PC-3 (cell line): Measurements from ENCODE around the gene EEF1A2. TPM values are rescaled to one million over a fixed set of nuclear protein-coding genes. Genes with fewer than 3 reads are reported as not detected.

Source experiments
- ATAC-seq: fragments of 200-7000 bp; cut with Tn5 transposase; 2 replicates; pipeline ENCODE4 v1.9.1; 2020; ENCODE audit warnings: mild to moderate bottlenecking, moderate library complexity
- BruUV-seq: library from RNA; stranded (reverse); fragments of 400-500 nt; replicated peaks from 2 replicates; lab custom pipeline; 2021; lab: Mats Ljungman, UMichigan
- CTCF ChIA-PET: fragments of 300-600 bp; sonication (Branson Sonifier 250); formaldehyde crosslinking; loops from one replicate; lab custom pipeline; 2022; ENCODE audit warnings: antibody characterized with exemption; lab: Charles Lee
- POLR2A ChIA-PET: fragments of 300-600 bp; sonication (Branson Sonifier 250); formaldehyde crosslinking; loops from one replicate; lab custom pipeline; 2022; ENCODE audit warnings: antibody characterized with exemption; ENCODE audit not compliant: unreplicated experiment; lab: Charles Lee
- DNase-seq: peaks from one replicate; pipeline ENCODE4 v3.0.0-alpha.2; 2015
- H2AFZ ChIP-seq: fragments of 300-600 bp; sonication (generic); 2 replicates; pipeline ENCODE4 v1.6.0; 2016; ENCODE audit warnings: antibody characterized with exemption, low read length
- H3F3A ChIP-seq: fragments of 300-600 bp; sonication (generic); one replicate; pipeline ENCODE4 v1.6.0; 2017; ENCODE audit warnings: antibody characterized with exemption, low read length, control low read depth, mild to moderate bottlenecking; ENCODE audit not compliant: unreplicated experiment
- H3K27ac ChIP-seq: fragments of 300-600 bp; sonication (generic); 2 replicates; pipeline ENCODE4 v1.5.1; 2016; ENCODE audit warnings: mild to moderate bottlenecking, low read length
- H3K27me3 ChIP-seq: fragments of 300-600 bp; sonication (generic); 2 replicates; pipeline ENCODE4 v1.6.1; 2016; ENCODE audit warnings: low read length, mixed read lengths
- H3K36me3 ChIP-seq: fragments of 300-600 bp; sonication (generic); 2 replicates; pipeline ENCODE4 v1.6.1; 2016; ENCODE audit warnings: low read depth, mixed run types, low read length, mixed read lengths
- H3K4me1 ChIP-seq: fragments of 300-600 bp; sonication (generic); 2 replicates; pipeline ENCODE4 v1.5.1; 2016; ENCODE audit warnings: low read length; ENCODE audit not compliant: insufficient read depth
- H3K4me2 ChIP-seq: fragments of 300-600 bp; sonication (generic); 2 replicates; pipeline ENCODE4 v1.6.0; 2016; ENCODE audit warnings: low read length
- H3K4me3 ChIP-seq: fragments of 300-600 bp; sonication (generic); 2 replicates; pipeline ENCODE4 v1.5.1; 2016; ENCODE audit warnings: mild to moderate bottlenecking, low read length, mixed read lengths
- H3K79me2 ChIP-seq: fragments of 300-600 bp; sonication (generic); 2 replicates; pipeline ENCODE4 v1.6.1; 2017; ENCODE audit warnings: low read length, mixed read lengths
- H3K9ac ChIP-seq: fragments of 300-600 bp; sonication (generic); 2 replicates; pipeline ENCODE4 v1.6.0; 2016; ENCODE audit warnings: mild to moderate bottlenecking, low read length
- H3K9me2 ChIP-seq: fragments of 300-600 bp; sonication (generic); replicated peaks from 2 replicates; pipeline ENCODE4 v1.6.1; 2016; ENCODE audit warnings: mixed run types, low read length, mixed read lengths
- H3K9me3 ChIP-seq: fragments of 300-600 bp; sonication (generic); 2 replicates; pipeline ENCODE4 v1.6.1; 2016; ENCODE audit warnings: low read length, mixed read lengths
- H4K20me1 ChIP-seq: fragments of 300-600 bp; sonication (generic); 2 replicates; pipeline ENCODE4 v1.6.1; 2016; ENCODE audit warnings: low read length, mixed read lengths
- CTCF ChIP-seq: fragments of 300-600 bp; sonication (generic); conservative IDR thresholded peaks from 2 replicates; pipeline ENCODE4 v1.5.1; 2017; ENCODE audit warnings: antibody characterized with exemption, low read depth, mild to moderate bottlenecking, low read length
- EZH2 ChIP-seq: fragments of 300-600 bp; sonication (generic); IDR thresholded peaks from one replicate; pipeline ENCODE4 v1.6.1; 2017; ENCODE audit warnings: antibody characterized with exemption, mild to moderate bottlenecking, low read length; ENCODE audit not compliant: unreplicated experiment
- EZH2phosphoT487 ChIP-seq: fragments of 300-600 bp; sonication (generic); IDR thresholded peaks from 2 replicates; pipeline ENCODE4 v1.6.1; 2018; ENCODE audit warnings: mild to moderate bottlenecking, antibody characterized with exemption, low read length, borderline replicate concordance
- intact Hi-C: fragments of 100-400 bp; cut with micrococcal nuclease; formaldehyde crosslinking; loops from 2 replicates; pipeline ENCODE4 v1.9.0; 2023
- total RNA-seq: library from RNA; depleted of rRNA; stranded (reverse); fragments of >200 nt; gene quantifications from 2 replicates; pipeline ENCODE4 v1.2.3, GENCODE V29; 2014

The EEF1A2 gene
- total RNA-seq, 1 experiment from 2014 or later: 463 TPM

DNA sequence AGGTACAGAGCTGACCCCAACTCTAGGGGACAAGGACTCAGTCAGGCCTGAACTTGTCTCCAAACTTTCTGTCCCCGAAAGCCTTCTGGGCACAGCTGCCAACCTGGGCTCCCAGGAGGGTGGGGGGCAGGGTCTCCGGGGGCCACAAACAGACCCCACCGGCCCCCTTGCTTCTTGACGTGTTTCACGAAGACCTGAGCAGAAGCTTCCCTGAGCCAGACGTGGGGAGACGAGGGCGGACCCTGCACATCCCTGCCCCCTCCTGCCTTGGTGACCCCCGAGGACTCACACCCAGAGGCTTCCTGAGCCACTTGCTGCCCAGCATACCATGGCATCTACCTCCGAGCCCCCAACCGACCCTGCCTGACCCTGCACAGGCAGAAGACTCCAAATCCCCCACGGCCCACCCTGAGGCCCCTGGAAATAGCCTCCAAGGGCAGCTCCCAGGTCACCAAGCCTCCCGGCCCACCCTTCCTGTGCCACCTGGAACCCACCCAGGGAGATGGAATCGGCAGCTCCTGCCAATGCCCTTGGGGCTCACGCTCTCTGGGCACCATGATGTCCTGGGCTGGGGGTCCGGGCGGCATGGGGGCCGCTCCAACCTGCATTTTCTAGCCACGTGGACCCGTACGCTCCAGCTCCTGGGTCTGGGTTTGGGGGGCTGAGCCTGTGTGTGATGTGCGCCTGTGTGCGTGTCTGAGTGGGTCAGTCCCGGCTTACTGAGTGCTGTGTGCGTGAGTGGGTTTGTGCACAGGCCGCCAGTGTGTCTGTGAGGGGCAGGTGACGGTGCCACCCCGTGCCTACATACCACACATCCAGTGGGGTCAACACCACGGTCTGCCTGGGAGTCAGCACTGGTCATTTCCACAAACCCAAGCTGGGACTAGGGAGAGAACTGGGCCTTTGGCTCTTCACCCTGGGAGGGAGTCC, 40.8 kb upstream of the EEF1A2 start:
- Histone ChIP-seq H4K20me1 (no peaks in the 10 kb centered on the region), H3K9me2 (no peaks in the 10 kb centered on the region), H3K27ac (peak overlapping the region; percentile 85), H3K36me3 (no peaks in the 10 kb centered on the region), H2AFZ (no peak overlapping the region), H3K4me3 (peak overlapping the region; percentile 84; the same call in 1 of the 2 replicates), H3K4me2 (peak overlapping the region; percentile 100), H3K4me1 (peaks cover 40% of the 10 kb centered on the region), H3F3A (no peaks in the 10 kb centered on the region), H3K27me3 (no peaks in the 10 kb centered on the region), H3K79me2 (peaks cover 11% of the 10 kb centered on the region), H3K9me3 (no peaks in the 10 kb centered on the region), H3K9ac (peak overlapping the region; percentile 42)
- ATAC-seq (no peak), DNase-seq (no peak)
- BruUV-seq: no TSS peak
- ChIA-PET POLR2A (no interaction called here), CTCF (no interaction called here)
- TF ChIP-seq EZH2 (no peak), CTCF (no peak), EZH2phosphoT487 (no peak)
- intact Hi-C loops: loop anchor here (2.0 to 5.0 kb wide), 5 partner anchors 35 to 418 kb away; partner anchors contain the start of genes GMEB2, HELZ2 and UCKL1

DNA sequence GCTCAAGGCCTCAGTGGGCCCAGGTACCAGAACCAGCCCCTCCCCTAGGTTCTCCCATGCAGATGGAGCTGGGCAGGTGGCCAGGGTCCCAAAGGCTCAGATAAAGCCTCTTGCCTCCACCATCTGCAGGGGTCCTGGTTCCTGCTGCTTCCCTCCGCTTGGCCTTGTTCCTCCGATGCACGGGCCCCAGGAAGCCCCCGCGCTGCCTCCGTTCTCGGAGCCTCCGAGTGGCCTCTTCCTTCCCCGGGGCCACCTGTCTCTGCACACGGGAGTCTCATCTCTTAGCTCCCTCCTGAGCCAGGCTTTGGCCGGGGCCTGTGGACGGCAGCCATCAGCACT, 40.2 kb upstream of the EEF1A2 start:
- BruUV-seq: no TSS peak
- TF ChIP-seq EZH2phosphoT487: no peak
- TF ChIP-seq EZH2: no peak
- no peak for TF ChIP-seq CTCF
- no peak overlapping the region for H2AFZ ChIP-seq
- ATAC-seq: no peak
- no peaks in the 10 kb centered on the region for H4K20me1 ChIP-seq
- no peaks in the 10 kb centered on the region for H3K36me3 ChIP-seq
- no peaks in the 10 kb centered on the region for H3K9me2 ChIP-seq
- H3K4me3 ChIP-seq: peak overlapping the region; percentile 84; the same call in 1 of the 2 replicates
- intact Hi-C loops: loop anchor here (2.0 to 5.0 kb wide), 5 partner anchors 36 to 418 kb away; partner anchors contain the start of genes GMEB2, HELZ2 and UCKL1
- peak overlapping the region; percentile 100 for H3K4me2 ChIP-seq
- H3F3A ChIP-seq: no peaks in the 10 kb centered on the region
- peak overlapping the region; percentile 85 for H3K27ac ChIP-seq
- H3K9me3 ChIP-seq: no peaks in the 10 kb centered on the region
- peaks cover 34% of the 10 kb centered on the region for H3K4me1 ChIP-seq
- ChIA-PET CTCF (no interaction called here), POLR2A (interaction anchor here (0.6 kb wide), 1 partner anchor 88 kb away, joined by 4 read pairs; the partner anchor contains the start of gene GMEB2)
- no peaks in the 10 kb centered on the region for H3K27me3 ChIP-seq
- DNase-seq: no peak
- peaks cover 11% of the 10 kb centered on the region for H3K79me2 ChIP-seq
- H3K9ac ChIP-seq: peak overlapping the region; percentile 42
